ENCODE results near the gene TSHZ3. TPM values are rescaled to one million over a fixed set of nuclear protein-coding genes. Genes with fewer than 3 reads are reported as not detected.

The TSHZ3 gene
- total RNA-seq, 1 experiment from 2014 or later, result 0.05 TPM

DNA sequence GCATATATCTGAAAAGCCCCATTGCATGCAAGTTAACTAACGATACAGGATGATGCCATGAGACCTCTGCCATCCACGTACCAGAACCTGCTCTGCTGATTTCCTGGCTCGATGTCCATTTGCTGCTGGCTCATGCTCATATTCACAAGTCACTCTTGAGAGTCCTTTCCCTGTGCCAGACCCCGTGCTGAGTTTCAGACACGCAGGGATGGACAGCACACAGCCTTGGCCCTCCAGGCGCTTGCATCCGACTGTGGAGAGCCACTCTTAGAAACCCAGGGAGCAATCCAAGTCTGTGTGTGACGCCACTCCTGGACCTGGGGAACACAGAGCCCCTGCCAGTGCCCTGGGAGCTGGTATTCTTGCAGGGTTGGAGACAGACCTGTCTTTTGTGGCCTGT is 37.6 kb upstream of the TSHZ3 start:
- H3K9me3 ChIP-seq (ENCODE audit: control insufficient read depth in 1 of 2, insufficient read depth in 1 of 2, low read depth in 1 of 2, low read length in 2 of 2), result peaks cover 8 to 53% of the 10 kb centered on the region in 2 experiments; a peak in 2 of 4 replicates
- H3K27me3 ChIP-seq (ENCODE audit: insufficient read depth, low read length), result no peaks in the 10 kb centered on the region
- ChIA-PET CTCF (no interaction called here), RAD21 (ENCODE audit: low non-redundant PET in 1 of 2, low total read pairs in 2 of 2, uncharacterized antibody in 2 of 2, unreplicated experiment in 2 of 2) (no interaction called here), POLR2A (no interaction called here)
- no TSS peak for BruUV-seq (replicated peaks)
- intact Hi-C loops (cut with micrococcal nuclease), result no loop called here
- H3K36me3 ChIP-seq (ENCODE audit: control insufficient read depth in 1 of 2, insufficient read depth in 2 of 2, low read length in 2 of 2), result no peaks in the 10 kb centered on the region
- DNase-seq (ENCODE audit: low read depth, low spot score) (no peak), ATAC-seq (no peak)
- no peak overlapping the region for H3K4me3 ChIP-seq (replicated peaks in 1 of 2; ENCODE audit: low read depth in 1 of 2, low read length in 2 of 2)
- TF ChIP-seq, protein P1, sequence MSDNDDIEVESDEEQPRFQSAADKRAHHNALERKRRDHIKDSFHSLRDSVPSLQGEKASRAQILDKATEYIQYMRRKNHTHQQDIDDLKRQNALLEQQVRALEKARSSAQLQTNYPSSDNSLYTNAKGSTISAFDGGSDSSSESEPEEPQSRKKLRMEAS (IDR thresholded peaks at IDR 0.05), result no peak
- TF ChIP-seq, protein P2, sequence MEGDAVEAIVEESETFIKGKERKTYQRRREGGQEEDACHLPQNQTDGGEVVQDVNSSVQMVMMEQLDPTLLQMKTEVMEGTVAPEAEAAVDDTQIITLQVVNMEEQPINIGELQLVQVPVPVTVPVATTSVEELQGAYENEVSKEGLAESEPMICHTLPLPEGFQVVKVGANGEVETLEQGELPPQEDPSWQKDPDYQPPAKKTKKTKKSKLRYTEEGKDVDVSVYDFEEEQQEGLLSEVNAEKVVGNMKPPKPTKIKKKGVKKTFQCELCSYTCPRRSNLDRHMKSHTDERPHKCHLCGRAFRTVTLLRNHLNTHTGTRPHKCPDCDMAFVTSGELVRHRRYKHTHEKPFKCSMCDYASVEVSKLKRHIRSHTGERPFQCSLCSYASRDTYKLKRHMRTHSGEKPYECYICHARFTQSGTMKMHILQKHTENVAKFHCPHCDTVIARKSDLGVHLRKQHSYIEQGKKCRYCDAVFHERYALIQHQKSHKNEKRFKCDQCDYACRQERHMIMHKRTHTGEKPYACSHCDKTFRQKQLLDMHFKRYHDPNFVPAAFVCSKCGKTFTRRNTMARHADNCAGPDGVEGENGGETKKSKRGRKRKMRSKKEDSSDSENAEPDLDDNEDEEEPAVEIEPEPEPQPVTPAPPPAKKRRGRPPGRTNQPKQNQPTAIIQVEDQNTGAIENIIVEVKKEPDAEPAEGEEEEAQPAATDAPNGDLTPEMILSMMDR (IDR thresholded peaks at IDR 0.05 in 2 of 3, conservative IDR thresholded peaks at IDR 0.05 in 1 of 3; ENCODE audit: borderline replicate concordance in 1 of 3, insufficient read depth in 1 of 3, low read depth in 2 of 3, low read length in 2 of 3), result no peak
- no peak for TF ChIP-seq YY1 (IDR thresholded peaks at IDR 0.05; ENCODE audit: extremely low read depth, insufficient replicate concordance, low read depth, low read length)
- TF ChIP-seq TCF7L2 (IDR thresholded peaks at IDR 0.05; ENCODE audit: borderline replicate concordance, extremely low read depth, insufficient read depth, insufficient read length), result no peak
- no peak for TF ChIP-seq CEBPB (IDR thresholded peaks at IDR 0.05; ENCODE audit: low read depth)
- no peak for TF ChIP-seq POLR2A (IDR thresholded peaks at IDR 0.05; ENCODE audit: borderline replicate concordance, extremely low read depth, insufficient read depth, insufficient read length)
- TF ChIP-seq EZH2phosphoT487 (IDR thresholded peaks at IDR 0.05; ENCODE audit: borderline replicate concordance), result no peak
- TF ChIP-seq RAD21 (IDR thresholded peaks at IDR 0.05; ENCODE audit: low read depth), result no peak
- H4K20me1 ChIP-seq (ENCODE audit: insufficient read depth), result no peaks in the 10 kb centered on the region
- H3K9me2 ChIP-seq (ENCODE audit: insufficient read depth), result no peaks in the 10 kb centered on the region
- H3K9ac ChIP-seq (ENCODE audit: low read length), result no peak overlapping the region
- no peak overlapping the region for H2AFZ ChIP-seq (ENCODE audit: low read depth, low read length, poor library complexity, severe bottlenecking)
- H3K27ac ChIP-seq (ENCODE audit: low read depth, low read length), result no peak overlapping the region
- no peaks in the 10 kb centered on the region for H3K4me1 ChIP-seq (ENCODE audit: control insufficient read depth in 1 of 2, insufficient read depth in 2 of 2, low read length in 2 of 2)
- H3K79me2 ChIP-seq (ENCODE audit: insufficient read depth, low read length), result no peaks in the 10 kb centered on the region
- no peak overlapping the region for H3K4me2 ChIP-seq (ENCODE audit: low read length)

DNA sequence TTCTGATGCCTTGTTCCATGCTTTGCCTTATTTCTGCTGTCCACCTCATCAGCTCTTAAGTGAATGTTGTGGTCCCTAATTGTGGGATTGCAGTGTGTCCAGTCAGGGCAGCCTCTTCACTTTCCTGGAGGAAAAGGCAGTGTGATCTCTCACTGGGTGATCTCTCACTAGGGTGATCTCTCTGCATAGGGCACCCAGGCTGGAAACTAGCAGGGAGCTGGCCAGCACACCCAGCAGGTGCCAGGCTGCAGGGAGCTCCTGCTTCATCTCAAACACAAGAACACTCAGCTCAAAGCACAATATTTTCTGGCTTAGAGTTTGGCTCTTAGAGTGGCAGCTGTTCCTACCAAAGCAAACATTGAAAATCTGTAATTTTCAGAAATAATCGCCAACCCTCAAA is 36.5 kb upstream of the TSHZ3 start:
- H2AFZ ChIP-seq (ENCODE audit: low read depth, low read length, poor library complexity, severe bottlenecking), result no peak overlapping the region
- no peaks in the 10 kb centered on the region for H3K36me3 ChIP-seq (ENCODE audit: control insufficient read depth in 1 of 2, insufficient read depth in 2 of 2, low read length in 2 of 2)
- DNase-seq (ENCODE audit: low read depth, low spot score) (no peak), ATAC-seq (no peak)
- H3K27me3 ChIP-seq (ENCODE audit: insufficient read depth, low read length), result no peaks in the 10 kb centered on the region
- ChIA-PET RAD21 (ENCODE audit: low non-redundant PET in 1 of 2, low total read pairs in 2 of 2, uncharacterized antibody in 2 of 2, unreplicated experiment in 2 of 2) (no interaction called here), POLR2A (no interaction called here), CTCF (no interaction called here)
- no peaks in the 10 kb centered on the region for H3K9me2 ChIP-seq (ENCODE audit: insufficient read depth)
- no peaks in the 10 kb centered on the region for H4K20me1 ChIP-seq (ENCODE audit: insufficient read depth)
- intact Hi-C loops (cut with micrococcal nuclease), result no loop called here
- BruUV-seq (replicated peaks), result no TSS peak
- no peak overlapping the region for H3K27ac ChIP-seq (ENCODE audit: low read depth, low read length)
- no peak overlapping the region for H3K4me3 ChIP-seq (replicated peaks in 1 of 2; ENCODE audit: low read depth in 1 of 2, low read length in 2 of 2)
- H3K4me2 ChIP-seq (ENCODE audit: low read length), result no peak overlapping the region
- H3K79me2 ChIP-seq (ENCODE audit: insufficient read depth, low read length), result no peaks in the 10 kb centered on the region
- peaks cover 8 to 51% of the 10 kb centered on the region in 2 experiments; a peak in 2 of 4 replicates for H3K9me3 ChIP-seq (ENCODE audit: control insufficient read depth in 1 of 2, insufficient read depth in 1 of 2, low read depth in 1 of 2, low read length in 2 of 2)
- H3K9ac ChIP-seq (ENCODE audit: low read length), result no peak overlapping the region
- H3K4me1 ChIP-seq (ENCODE audit: control insufficient read depth in 1 of 2, insufficient read depth in 2 of 2, low read length in 2 of 2), result no peaks in the 10 kb centered on the region
- TF ChIP-seq, protein P3, sequence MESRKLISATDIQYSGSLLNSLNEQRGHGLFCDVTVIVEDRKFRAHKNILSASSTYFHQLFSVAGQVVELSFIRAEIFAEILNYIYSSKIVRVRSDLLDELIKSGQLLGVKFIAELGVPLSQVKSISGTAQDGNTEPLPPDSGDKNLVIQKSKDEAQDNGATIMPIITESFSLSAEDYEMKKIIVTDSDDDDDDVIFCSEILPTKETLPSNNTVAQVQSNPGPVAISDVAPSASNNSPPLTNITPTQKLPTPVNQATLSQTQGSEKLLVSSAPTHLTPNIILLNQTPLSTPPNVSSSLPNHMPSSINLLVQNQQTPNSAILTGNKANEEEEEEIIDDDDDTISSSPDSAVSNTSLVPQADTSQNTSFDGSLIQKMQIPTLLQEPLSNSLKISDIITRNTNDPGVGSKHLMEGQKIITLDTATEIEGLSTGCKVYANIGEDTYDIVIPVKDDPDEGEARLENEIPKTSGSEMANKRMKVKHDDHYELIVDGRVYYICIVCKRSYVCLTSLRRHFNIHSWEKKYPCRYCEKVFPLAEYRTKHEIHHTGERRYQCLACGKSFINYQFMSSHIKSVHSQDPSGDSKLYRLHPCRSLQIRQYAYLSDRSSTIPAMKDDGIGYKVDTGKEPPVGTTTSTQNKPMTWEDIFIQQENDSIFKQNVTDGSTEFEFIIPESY (IDR thresholded peaks at IDR 0.05; ENCODE audit: extremely low read depth, insufficient replicate concordance, low read length), result no peak
- TF ChIP-seq SRF (IDR thresholded peaks at IDR 0.05; ENCODE audit: low read depth) (no peak), POLR2AphosphoS5 (IDR thresholded peaks at IDR 0.05; ENCODE audit: low read depth, low read length) (no peak)
- TF ChIP-seq, protein P4, sequence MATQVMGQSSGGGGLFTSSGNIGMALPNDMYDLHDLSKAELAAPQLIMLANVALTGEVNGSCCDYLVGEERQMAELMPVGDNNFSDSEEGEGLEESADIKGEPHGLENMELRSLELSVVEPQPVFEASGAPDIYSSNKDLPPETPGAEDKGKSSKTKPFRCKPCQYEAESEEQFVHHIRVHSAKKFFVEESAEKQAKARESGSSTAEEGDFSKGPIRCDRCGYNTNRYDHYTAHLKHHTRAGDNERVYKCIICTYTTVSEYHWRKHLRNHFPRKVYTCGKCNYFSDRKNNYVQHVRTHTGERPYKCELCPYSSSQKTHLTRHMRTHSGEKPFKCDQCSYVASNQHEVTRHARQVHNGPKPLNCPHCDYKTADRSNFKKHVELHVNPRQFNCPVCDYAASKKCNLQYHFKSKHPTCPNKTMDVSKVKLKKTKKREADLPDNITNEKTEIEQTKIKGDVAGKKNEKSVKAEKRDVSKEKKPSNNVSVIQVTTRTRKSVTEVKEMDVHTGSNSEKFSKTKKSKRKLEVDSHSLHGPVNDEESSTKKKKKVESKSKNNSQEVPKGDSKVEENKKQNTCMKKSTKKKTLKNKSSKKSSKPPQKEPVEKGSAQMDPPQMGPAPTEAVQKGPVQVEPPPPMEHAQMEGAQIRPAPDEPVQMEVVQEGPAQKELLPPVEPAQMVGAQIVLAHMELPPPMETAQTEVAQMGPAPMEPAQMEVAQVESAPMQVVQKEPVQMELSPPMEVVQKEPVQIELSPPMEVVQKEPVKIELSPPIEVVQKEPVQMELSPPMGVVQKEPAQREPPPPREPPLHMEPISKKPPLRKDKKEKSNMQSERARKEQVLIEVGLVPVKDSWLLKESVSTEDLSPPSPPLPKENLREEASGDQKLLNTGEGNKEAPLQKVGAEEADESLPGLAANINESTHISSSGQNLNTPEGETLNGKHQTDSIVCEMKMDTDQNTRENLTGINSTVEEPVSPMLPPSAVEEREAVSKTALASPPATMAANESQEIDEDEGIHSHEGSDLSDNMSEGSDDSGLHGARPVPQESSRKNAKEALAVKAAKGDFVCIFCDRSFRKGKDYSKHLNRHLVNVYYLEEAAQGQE (IDR thresholded peaks at IDR 0.05; ENCODE audit: low read depth), result no peak

Data from HCT116 (cell line).